Testis (tissue), 2 donors: ENCODE measurements around the gene ENTPD6.

ENCODE experiments used
- POLR2A ChIP-seq: fragments of 450-650 bp; IDR thresholded peaks from one replicate; pipeline ENCODE4 v1.6.1; 2017; ENCODE audit warnings: antibody characterized with exemption, mild to moderate bottlenecking, moderate library complexity
- TF ChIP-seq, protein P1 (sequence below), 3 experiments: fragments of 450-650 bp in 2 of 3; fragments of 200-600 bp in 1 of 3; sonication (generic) in 1 of 3; IDR thresholded peaks; one replicate each; pipeline ENCODE4 v1.5.1; 2016 to 2019; ENCODE audit warnings: antibody characterized with exemption in 3 of 3, mild to moderate bottlenecking in 2 of 3, moderate library complexity in 1 of 3

- TF ChIP-seq, protein P1, sequence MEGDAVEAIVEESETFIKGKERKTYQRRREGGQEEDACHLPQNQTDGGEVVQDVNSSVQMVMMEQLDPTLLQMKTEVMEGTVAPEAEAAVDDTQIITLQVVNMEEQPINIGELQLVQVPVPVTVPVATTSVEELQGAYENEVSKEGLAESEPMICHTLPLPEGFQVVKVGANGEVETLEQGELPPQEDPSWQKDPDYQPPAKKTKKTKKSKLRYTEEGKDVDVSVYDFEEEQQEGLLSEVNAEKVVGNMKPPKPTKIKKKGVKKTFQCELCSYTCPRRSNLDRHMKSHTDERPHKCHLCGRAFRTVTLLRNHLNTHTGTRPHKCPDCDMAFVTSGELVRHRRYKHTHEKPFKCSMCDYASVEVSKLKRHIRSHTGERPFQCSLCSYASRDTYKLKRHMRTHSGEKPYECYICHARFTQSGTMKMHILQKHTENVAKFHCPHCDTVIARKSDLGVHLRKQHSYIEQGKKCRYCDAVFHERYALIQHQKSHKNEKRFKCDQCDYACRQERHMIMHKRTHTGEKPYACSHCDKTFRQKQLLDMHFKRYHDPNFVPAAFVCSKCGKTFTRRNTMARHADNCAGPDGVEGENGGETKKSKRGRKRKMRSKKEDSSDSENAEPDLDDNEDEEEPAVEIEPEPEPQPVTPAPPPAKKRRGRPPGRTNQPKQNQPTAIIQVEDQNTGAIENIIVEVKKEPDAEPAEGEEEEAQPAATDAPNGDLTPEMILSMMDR (IDR thresholded peaks at IDR 0.05) = no peak
- no peak for TF ChIP-seq POLR2A
Measured at GRCh38 chr20:25147716-25148115, 47.8 kb upstream of the ENTPD6 start.
